GM19023 (cell line): ENCODE results near the gene ZNF277.

ENCODE experiments used
- ATAC-seq: cut with Tn5 transposase; IDR thresholded peaks from one replicate; pipeline ENCODE4 v1.9.1; 2021; ENCODE audit warnings: mild to moderate bottlenecking, moderate library complexity; ENCODE audit not compliant: unreplicated experiment

Gene ZNF277

DNA sequence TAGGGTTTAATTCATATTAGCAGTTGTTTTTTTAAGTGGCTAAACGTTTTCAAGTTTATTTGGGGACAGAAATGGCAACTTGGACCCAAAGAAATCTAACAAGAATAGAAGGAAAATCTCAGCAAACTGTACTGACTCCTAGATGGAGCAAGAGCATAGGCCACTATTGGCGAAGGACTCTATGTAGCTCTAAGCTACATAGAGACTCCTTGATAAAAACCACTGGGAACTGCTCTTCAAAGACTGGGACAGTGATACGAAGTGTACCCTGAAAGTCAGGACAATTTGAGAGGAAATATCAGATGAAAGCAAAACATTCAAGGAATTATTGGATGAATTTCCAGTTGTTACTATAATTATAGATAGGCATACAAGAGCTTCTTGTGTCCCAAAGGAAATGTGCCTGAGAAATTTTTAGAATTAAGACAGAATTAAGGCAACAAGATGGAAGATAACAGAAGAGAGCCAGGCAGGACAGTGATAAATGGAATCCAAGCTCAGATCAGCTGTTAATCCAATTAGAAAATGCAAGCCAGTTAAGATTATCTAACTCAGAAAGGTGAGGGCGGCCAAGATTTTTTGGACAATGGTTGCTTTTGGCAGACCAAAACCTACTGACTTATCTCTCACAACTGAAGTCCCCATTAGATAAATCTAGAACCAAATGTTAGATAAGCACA lies 140.0 kb downstream of the ZNF277 start:
- no peak for ATAC-seq

DNA sequence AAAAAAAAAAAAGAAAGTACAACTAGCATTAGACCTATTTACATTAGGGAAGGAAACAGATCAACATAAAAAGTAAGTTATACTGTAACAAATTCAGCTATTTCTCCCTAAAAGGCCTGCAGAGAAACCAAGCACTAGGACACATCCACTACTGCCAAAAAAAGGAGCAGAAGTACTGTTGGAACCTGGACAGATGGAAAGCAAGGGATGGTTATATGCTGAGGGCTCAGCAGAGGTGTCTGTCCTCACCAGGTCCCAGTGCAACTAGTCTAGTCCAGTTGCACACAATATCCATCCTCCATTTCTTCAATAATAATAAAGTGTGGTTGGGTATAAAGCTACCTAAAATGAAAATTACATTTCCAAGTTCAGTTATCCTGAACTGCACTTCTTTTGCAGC lies 140.6 kb downstream of the ZNF277 start:
- ATAC-seq = no peak

DNA sequence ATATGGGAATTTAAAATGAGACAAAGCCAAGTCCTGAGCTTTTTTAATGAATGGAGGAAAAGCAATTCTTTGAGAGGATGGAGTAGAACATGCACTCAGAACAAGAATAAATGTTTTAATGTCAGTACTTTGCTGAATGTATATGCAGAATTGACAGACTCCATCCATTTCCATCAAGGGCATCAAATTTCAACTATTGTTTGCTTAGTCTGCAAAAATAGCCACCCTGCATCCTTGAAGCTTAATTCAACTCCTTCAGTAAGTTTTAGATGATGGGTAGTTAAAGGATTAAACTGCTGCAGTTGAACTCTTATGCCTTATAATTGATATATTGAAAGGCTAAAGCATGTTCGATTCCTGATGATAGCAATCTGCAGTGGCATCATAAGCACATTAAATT lies 144.1 kb downstream of the ZNF277 start:
- ATAC-seq = no peak

DNA sequence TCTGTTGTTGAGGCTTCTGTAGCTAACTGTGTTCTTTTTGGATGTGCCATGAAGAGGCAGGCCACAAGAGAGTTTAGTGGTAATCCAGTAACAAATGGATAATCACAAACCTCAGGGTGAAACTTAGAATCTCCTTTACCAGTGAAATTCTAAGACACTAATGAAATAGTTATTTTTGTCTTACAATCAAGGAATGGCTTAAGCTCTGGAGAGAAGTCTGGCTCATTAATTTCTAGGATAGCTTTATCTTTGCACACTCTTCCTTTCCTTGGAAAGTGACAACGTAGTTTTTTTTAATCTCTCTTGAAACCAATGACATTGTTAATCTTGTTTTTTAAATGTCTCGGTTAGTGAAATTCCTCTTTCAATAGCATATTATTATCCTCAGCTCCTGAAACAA lies 150.1 kb downstream of the ZNF277 start:
- no peak for ATAC-seq

DNA sequence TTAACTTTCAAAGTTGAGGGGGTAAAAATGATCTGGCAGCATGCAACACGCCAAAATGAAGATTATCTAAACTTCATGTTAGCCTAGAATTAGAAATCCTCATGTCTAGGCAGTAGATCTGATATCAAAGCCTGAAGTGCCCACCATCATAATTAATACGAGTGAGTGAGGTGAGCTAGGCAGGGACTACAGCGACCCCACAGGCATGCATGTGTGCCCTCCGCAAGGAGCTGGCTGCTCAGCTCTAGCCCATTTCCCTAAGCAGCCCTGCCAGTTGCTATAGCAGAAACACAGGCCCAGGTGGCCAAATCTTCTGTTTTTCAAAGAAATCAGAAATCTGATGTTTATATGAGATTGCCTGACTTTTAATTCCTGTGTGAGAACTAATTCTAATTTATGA lies 150.6 kb downstream of the ZNF277 start:
- no peak for ATAC-seq

DNA sequence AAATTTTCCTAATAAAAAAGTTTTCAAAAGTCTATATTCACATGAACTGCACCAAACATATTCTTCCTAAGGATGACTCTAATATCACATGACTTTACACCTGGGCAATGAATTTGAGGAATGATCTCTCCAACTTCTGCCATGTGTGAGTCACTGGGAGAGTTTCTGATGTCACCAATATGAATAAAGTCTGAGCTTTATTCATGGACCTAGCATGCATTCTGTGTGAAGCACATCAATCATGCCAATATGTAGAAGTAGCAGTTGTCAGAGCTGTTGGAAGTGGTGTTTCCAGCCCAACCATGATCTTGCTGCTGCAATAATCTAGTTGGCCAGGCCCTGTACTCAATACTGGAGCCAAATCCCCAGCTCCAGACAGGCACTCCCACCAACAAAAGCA lies 152.0 kb downstream of the ZNF277 start:
- ATAC-seq = no peak

DNA sequence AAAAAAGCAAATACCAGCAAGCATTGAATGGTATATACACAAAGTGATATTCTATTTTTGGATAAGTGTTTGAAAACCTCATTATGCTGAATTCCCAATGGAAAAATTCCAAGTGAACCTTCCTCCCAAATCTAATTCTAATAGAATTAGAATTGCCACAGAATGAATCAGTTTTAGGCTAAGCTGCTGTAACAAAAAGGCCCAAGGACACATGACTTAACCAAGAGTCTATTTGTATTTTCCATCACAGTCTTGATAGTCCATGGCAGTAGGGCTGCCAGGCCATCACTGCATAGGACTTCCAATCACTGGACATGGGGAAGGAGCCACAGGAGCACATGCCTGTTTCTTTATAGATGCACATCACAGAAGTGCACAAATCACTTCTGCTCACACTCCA lies 152.6 kb downstream of the ZNF277 start:
- no peak for ATAC-seq

DNA sequence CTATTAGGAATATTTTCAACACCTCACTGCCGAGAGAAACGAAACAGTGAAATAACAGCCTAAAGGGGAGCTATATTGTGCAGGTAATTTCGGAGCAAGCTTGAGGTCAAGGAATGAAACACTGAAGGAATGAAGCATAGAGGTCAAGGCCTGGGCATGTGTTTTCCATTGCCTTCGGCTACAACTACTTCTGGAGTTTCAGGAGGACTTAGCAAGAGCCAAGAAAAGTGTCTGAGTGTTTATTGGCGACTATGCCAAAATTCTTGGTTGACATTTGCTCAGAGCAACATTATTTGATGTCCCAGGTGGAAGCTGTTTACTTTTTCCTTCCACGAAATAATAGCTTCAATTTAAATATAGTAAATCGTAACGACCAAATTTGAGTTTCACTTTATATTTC lies 154.2 kb downstream of the ZNF277 start:
- ATAC-seq = no peak

DNA sequence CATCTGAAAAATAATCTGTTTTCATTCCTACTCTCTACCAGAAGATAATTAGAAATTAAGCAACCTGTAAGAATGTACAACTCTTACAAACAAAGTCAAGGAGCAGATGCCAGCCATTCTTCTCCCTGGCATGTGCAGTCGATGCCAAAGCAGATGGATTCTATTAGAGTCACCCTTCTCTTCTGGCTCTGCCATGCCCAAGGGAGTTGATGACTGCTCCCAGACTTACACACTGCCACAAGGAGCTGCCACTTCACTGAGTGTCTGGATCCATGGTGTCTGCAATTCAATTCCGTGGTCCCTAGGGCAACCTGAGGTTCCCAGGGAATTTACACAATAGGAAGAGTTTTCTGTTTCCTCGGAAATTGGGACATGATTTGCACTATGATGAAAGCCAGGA lies 154.7 kb downstream of the ZNF277 start:
- ATAC-seq = no peak

DNA sequence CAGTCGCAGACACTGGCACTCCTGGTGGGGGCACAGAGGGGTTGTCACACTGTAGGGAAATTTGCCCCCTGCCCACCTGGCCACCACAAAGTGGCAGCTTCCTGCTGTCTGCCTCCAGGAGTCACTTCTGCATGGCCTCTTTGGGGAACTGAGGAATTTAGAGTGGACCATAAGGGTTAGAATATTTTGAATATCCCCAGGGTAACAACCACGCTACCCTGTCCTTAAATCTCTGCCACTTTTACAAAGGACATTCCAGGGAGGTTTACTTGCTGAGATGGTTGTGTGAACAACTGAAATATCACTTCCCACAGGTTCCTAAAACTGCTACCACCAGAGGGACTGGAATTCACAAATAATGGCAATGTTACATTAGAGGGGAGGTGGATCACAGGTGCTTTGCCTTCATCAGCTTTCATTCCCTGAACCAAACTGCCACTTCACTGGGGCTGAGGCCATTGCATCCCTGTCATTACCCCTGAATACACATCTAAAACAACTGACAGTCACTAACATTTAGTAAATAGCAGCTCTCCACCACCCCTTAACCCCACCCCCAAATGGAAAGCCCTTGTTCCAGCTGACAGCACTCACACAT lies 155.7 kb downstream of the ZNF277 start:
- ATAC-seq = no peak

DNA sequence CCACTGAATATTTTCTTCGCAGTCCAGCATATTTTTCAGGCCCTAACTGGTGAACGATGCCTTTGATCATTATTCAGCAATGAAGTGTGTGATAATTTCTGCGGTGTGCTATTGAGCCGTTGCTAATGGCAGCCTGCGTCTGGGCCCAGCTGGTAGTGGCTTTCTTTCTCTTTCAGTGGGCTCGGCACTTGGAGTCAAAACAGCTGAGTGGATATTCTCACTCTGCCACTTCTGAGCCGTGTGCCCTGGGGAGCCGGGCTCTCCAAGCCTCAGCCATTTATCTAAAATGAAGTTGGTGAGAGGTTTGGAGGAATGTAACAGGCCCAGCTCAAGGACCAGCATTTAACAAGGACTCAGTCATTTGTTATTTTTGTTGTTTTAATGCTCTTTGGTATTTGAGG lies 156.2 kb downstream of the ZNF277 start:
- ATAC-seq = no peak

DNA sequence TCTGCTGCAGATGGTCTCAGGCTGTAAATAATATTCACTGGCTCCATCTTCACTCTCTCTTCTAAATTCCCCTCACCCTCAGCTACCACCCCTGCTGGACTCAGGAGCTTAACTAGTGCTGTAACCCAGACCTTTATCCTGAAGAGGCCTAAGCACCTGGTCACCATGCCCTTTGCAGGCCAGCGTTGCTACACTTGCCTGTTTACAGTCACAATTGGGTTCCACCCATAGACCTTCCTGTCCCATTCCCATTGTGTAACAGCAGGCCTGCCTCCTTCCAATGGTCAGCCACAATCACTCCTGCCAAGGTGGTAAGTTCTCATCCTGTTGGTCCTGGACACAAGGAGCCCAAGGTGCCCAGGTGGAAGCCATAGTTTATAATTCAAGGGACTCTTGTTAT lies 157.9 kb downstream of the ZNF277 start:
- no peak for ATAC-seq

DNA sequence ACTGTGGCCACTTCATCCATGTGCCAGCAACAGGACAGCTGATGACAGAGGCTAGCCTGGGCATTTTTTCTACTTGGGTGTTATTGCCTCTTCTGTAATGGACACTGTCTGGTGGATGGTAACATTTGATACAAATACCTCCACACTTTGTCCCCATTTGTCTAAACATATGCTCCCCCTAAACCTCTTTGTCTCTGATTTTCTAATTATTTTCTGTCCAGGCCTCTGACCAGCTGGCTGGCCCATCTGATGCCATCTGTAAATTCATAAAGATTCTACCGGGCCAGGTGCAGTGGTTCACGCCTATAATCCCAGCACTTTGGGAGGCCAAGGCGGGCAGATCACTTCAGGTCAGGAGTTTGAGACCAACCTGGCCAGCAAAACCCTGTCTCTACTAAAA lies 159.1 kb downstream of the ZNF277 start:
- no peak for ATAC-seq

DNA sequence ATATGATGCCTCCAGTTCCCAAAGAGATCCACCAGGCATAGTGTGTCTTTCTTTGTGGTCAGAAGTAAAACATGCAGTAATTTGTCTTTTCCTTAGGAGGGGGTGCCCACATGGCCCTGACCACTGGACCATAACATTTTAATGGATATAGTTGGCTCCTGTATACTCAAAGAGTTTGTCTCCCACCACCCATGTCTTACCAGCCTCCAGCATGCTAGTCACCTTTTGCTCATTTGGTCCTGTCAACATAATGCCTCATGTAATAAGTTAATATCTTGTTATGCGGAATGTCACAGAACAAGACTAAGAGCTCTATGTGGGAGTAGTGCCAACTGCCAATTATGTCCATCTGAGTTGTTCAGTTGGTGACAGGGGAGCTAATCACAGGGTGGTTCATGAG lies 160.4 kb downstream of the ZNF277 start:
- no peak for ATAC-seq

DNA sequence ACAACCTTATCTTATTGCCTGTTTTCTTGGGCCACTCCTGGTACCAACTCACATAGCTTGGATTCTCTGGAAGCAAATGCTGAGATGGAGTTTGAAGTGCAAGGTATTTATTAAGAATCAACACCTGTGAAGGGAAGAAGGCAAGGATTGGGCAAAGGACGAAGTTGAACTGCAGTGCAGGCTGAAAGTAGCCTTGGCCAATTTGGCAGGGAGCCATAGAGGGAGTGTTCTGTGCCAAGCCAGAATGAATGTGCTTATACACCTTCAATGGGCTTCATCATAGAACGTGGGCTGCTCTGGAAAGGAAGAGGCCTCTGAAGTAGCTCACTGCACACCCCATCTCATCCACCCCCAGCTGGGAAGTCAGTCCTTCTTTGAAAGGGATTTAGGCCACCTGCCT lies 163.9 kb downstream of the ZNF277 start:
- ATAC-seq = no peak

DNA sequence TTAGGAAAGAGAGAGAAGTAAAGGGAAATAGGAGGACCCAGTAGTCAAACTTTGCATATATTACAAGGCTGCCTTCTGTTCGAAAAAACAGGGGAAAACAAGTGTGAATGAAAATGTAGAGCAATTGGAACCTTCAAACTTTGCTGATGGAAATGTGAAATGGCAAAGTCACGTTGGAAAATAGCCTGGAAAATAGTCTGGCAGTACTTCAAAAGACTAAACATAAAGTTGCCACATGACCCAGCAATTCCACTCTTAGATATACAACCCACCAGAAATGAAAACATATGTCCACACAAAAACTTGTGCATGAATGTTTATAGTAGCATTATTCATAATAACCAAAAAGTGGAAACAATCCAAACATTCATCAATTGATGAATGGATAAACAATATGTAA lies 165.2 kb downstream of the ZNF277 start:
- no peak for ATAC-seq

DNA sequence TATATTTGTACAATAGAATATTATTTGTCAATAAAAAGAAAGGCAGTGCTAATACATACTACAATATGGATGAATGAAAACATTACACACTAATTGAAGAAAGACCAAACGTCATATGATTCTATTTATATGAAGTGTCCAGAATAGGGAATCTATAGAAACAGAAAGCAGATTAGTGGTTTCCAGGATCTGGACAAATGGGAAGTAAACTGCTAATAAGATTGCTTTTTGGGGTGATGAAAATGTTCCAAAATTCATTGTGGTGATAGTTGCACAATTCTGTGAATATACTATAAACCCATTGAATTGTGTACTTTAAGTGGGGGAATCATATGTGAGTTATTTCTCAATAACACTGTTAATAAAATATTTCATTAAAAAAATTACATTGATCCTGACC lies 165.6 kb downstream of the ZNF277 start:
- no peak for ATAC-seq

DNA sequence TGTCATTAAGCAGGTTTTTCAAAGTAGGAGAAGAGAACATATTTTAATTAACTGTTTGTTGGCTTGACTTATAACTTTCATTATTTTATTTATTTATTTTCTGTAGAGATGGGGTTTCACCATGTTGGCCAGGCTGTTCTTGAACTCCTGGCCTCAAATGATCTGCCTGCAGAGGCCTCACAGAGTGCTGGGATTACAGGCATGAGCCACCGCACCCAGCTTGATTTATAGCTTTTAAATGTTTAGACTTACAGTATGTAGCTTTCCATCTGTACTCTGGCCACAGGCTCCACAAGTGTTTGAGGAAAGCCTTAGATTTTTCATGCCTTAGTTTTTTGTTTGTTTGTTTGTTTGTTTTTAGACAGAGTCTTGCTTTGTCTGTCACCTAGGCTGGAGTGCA lies 171.1 kb downstream of the ZNF277 start:
- ATAC-seq = no peak

DNA sequence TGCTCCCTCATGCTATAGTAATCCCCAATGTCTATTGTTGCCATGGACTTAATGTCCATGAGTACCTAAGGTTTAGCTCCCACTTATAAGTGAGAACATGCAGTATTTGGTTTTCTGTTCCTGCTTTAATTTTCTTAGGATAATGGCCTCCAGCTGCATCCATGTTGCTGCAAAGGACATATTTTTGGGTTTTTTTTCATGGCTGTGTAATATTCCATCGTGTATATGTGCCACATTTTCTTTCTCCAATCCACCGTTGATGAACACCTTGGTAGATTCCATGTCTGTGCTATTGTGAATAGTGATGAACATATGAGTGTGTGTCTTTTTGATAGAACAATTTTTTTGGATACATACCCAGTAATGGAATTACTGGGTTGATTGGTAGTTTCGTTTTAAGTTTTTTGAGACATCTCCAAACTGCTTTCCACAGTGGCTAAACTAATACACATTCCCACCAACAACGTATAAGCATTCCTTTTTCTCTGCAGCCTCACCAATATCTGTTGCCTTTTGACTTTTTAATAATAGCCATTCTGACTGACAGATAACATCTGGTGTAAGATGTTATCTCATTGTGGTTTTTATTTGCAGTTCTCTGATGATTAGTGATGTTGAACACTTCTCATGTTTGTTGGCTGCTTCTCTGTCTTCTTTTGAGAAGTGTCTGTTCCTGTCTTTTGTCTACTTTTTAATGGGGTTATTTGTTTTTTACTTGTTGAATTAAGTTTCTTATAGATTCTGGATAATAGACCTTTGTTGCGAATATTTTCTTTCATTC lies 175.0 kb downstream of the ZNF277 start:
- ATAC-seq = no peak

DNA sequence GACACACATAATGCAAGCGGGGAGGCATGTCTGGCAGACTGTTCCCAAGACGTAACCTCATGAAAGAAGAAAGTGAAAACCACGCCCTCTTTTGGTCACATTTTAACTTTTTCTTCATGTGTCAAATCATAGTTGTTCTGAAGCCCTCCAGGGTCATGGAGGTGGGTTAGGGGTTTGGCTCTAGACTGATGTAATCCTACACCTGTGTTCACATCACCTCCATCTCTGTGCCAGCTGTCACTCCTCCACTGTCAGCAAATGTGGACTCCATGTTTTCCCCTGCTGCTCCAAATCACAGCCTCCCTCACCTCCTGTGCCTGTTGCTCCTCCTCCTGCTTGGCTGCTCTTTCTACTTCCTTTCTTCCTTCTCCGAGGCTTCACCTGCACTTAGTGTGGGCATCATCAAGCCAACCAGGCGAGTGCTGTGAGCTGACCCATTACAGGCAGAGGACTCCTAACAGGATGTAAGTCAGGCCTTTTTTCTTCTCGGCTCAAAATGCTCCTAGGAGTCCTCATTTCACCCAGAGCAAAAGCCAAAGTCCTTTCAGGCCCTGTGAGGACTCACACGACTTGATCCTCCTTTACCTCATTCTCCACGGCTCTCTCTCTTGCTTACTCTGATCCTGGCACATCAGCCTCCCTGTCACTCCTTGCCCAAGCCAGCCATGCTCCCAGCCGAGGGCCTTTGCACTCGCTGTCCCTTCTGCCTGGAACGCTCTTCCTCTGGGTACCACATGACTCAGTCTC lies 177.3 kb downstream of the ZNF277 start:
- ATAC-seq = no peak

DNA sequence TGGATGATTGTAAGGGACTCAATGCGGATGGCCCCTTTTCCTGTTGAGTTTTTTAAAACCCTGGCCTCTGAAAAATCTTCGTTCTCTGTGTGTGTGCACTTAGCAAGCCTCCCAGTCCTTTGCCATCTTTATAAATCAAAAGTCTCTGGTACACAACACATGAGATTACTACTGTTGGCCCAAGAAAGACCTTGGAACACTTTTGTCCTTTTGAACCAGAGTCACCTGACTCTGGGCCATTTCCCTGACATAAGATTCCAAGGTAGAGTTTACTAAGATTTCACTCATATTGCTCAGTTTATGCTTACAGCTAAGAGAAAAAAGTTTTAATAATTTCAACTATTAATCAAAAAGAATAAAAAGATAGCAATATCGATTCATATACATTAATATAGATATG lies 179.0 kb downstream of the ZNF277 start:
- ATAC-seq = no peak

DNA sequence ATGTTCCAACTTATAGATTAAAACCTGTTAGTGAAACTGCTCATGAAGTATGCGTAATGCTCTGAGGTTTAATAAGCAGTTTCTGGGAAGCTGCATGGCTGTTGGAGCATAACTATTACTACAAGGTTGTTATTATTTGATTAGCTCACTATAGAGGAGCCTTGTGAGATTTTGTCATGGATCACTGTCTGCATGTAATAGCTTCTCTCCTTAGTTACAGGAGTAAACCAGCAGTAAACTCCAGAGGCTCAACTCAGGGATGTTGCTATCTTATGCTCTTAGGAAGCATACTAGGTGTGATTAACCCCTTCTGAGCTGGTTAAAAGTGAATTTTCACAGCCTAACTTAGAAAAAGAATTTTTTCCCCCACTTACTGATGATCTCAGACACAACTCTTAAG lies 180.1 kb downstream of the ZNF277 start:
- no peak for ATAC-seq
